ENCODE data around the gene RPS6KA2.

Gene RPS6KA2

DNA sequence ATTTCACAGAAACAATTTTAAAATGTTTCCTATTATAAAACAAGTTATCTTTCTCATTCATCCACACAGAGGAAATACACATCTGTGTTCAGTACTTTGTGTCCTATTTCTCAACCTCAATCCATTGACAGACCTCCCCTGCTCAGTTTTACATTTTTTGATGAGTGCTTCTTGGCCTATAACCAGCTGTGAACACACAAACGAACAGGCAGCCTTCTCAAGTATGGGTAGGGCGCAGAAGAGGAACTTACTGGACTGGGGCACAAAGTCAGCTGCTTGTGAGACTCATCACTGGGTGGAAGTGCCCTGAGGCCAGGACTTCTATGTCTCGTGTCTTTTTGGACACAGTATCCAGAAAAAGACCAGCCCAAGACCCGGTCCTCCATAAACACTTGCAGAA is 2.8 kb downstream of the RPS6KA2 start:
- no peak for DNase-seq (ENCODE audit: extremely low spot score)
- TF ChIP-seq, protein P1, sequence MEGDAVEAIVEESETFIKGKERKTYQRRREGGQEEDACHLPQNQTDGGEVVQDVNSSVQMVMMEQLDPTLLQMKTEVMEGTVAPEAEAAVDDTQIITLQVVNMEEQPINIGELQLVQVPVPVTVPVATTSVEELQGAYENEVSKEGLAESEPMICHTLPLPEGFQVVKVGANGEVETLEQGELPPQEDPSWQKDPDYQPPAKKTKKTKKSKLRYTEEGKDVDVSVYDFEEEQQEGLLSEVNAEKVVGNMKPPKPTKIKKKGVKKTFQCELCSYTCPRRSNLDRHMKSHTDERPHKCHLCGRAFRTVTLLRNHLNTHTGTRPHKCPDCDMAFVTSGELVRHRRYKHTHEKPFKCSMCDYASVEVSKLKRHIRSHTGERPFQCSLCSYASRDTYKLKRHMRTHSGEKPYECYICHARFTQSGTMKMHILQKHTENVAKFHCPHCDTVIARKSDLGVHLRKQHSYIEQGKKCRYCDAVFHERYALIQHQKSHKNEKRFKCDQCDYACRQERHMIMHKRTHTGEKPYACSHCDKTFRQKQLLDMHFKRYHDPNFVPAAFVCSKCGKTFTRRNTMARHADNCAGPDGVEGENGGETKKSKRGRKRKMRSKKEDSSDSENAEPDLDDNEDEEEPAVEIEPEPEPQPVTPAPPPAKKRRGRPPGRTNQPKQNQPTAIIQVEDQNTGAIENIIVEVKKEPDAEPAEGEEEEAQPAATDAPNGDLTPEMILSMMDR (IDR thresholded peaks at IDR 0.05; ENCODE audit: control extremely low read depth, extremely low read depth, low read depth, missing control alignments) = no peak
- CTCF ChIA-PET = no interaction called here
- POLR2A ChIA-PET = no interaction called here

DNA sequence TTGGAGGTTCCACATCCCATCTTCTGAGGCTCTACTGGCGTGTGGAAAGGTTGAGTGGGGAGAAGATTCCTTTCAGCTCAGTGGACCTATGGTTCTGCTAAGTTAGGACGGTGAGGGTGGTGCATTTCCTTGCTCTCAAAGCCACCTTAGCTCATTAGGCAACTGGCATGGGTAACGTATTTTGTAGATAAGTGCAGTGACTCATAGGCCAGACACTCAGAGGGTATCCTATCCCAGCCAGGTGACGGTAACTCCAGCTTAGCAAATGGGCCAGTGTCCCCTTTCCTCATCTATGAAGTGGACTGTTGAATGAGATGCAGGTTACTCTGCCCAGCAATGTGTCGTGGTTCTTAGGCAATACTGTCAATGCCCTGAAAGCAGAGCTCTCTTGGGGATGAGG is 3.7 kb downstream of the RPS6KA2 start:
- CTCF ChIA-PET = interaction anchor here (0.9 to 1.4 kb wide), 3 partner anchors 20 to 165 kb away, joined by 3 to 4 read pairs (median 3); no protein-coding TSS in a partner anchor
- no peak for DNase-seq (ENCODE audit: extremely low spot score)
- POLR2A ChIA-PET = no interaction called here
- TF ChIP-seq, protein P1 (IDR thresholded peaks at IDR 0.05; ENCODE audit: control extremely low read depth, extremely low read depth, low read depth, missing control alignments) = no peak

DNA sequence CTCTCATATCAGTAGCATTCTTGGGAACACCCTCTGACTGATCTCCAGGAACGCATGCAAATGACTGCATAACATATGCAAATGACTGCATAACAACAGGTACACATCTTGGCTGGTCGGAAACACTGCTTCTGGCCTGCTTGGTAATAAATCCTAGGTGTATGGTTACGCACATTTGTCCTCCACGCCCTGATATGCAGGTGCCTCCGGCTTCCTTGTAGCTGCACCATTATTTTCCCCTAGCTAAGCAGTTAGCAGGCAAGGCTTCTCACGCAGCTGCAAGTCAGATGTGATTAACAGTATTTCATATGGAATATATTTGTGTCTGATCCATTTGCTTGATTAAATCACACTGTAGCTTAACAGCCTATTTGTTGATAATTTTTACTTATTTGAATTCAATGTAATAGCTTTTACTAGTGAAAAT is 5.9 kb downstream of the RPS6KA2 start:
- DNase-seq (ENCODE audit: extremely low spot score) = no peak
- TF ChIP-seq, protein P1 (IDR thresholded peaks at IDR 0.05; ENCODE audit: control extremely low read depth, extremely low read depth, low read depth, missing control alignments) = no peak
- POLR2A ChIA-PET = no interaction called here
- CTCF ChIA-PET = interaction anchor here (2.2 kb wide), 1 partner anchor 8 kb away, joined by 9 read pairs; no protein-coding TSS in a partner anchor

DNA sequence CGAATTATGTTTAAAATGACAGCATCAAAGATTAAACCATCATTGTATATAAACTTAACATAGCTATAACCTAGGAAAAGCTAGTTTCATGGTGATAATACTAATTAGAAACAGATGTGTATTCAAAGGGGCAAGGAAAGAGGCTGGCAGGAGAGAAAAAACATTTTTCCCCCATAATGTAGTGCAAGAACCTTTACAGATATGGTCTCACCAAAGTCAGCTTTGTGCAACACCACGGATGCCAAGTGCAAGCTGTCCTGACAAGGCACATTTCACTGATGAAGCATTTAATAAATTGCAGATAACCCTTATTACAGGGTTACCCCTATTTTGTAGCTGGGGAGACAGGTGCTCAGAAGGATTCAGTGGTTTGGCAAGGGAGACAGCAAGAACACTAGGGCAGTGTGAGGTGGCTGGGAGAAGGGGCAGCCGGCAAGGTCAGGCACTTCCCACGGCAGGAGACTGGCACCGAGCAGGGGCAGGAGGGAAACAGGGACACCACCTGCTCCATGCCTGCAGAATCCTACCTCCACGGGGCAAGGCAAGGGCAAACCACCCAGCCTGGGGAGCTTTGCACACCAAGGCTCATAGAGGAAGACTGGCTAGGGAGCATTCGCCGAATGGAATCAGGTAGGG is 6.5 kb downstream of the RPS6KA2 start:
- ChIA-PET CTCF (interaction anchor here (2.2 kb wide), 1 partner anchor 8 kb away, joined by 9 read pairs; no protein-coding TSS in a partner anchor), POLR2A (no interaction called here)
- TF ChIP-seq, protein P1 (IDR thresholded peaks at IDR 0.05; ENCODE audit: control extremely low read depth, extremely low read depth, low read depth, missing control alignments) = no peak
- DNase-seq (ENCODE audit: extremely low spot score) = no peak

DNA sequence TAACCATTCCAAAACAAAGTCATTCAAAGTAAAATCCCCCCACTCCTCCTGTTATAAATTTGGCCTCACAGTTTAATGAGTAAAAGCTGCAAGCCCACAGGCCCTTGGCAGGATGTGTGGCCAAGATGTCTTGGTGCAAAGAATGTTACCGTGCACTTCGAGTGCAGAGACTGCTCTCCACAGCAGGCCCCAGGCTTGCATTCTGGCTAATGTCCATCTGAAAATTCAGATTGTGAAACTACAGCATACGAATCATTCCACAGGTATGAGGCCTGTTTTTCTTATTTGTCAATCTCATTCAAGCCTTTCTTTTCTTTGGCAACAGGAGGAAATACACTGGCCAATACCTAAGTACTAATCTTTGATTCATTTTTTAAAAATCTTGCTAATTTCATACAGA is 7.1 kb downstream of the RPS6KA2 start:
- TF ChIP-seq, protein P1 (IDR thresholded peaks at IDR 0.05; ENCODE audit: control extremely low read depth, extremely low read depth, low read depth, missing control alignments) = no peak
- ChIA-PET POLR2A (no interaction called here), CTCF (no interaction called here)
- DNase-seq (ENCODE audit: extremely low spot score) = no peak

DNA sequence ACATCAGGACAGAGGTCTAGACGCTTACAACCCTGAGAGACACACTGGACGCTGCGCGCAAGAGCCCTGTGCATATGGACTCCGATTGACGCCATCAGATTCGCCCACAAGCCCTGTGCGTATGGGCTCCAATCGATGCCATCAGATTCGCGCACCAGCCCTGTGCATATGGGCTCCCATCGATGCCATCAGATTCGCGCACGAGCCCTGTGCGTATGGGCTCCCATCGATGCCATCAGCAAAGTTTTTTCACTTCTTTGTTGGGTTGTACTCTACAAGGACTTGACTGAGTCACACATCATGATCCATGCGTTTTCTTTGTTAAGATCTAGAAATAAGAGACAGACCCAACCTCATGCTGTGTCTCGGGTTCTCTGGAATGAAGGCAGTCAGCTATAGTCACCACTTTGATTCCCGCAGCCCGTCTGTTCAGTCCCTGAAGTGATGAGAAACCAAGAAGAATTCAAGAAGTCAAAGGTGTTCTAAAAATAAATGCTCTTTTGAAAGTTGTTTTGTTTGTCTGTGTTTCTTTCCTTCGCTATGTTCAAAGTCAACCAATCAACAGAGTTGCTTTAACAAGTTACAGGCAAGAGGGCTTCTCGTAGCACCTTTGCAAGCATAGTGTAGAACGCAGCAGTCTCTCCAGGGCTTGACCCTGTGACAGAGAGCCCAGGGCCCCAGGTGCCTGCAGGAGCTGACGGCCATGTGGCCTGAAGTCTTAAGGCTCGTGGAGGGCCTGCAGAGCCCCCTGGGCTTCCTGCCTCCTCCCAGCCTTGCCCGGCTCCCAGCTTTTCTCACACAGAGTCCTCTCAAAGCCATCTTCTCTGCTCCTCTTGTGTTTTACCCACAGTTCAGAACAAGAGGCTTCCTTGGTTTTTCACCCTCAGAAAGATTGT is 7.9 kb downstream of the RPS6KA2 start:
- CTCF ChIA-PET = no interaction called here
- POLR2A ChIA-PET = no interaction called here

More for the DNA sequence above, 7.9 kb downstream of the RPS6KA2 start:
- TF ChIP-seq, protein P1 (IDR thresholded peaks at IDR 0.05; ENCODE audit: control extremely low read depth, extremely low read depth, low read depth, missing control alignments) = no peak
- DNase-seq (ENCODE audit: extremely low spot score) = no peak

Data from GM10248 (cell line).